Choroid plexus epithelial cell (primary cell): ENCODE results near the gene SAMD4A.

Experiments used
- DNase-seq: peaks from one replicate; pipeline ENCODE4 v3.0.0-alpha.2; 2010; ENCODE audit warnings: low read depth
- H3K4me3 ChIP-seq: 2 replicates; pipeline ENCODE4 v1.5.1; 2011; ENCODE audit warnings: low read depth, mild to moderate bottlenecking, control low read depth, low read length, moderate library complexity
- CTCF ChIP-seq: conservative IDR thresholded peaks from 2 replicates; pipeline ENCODE4 v1.5.1; 2011; ENCODE audit warnings: low read depth, mild to moderate bottlenecking, control low read depth, inconsistent platforms, low read length, moderate library complexity

SAMD4A gene

GRCh38 chr14:54712465-54713200, 145.7 kb downstream of the SAMD4A start:
- no peak overlapping the region for H3K4me3 ChIP-seq
- TF ChIP-seq CTCF: no peak
- DNase-seq: no peak

- TF ChIP-seq CTCF: no peak
- no peak overlapping the region for H3K4me3 ChIP-seq
- DNase-seq: no peak
These were observed 146.5 kb downstream of the SAMD4A start for GRCh38 chr14:54713379-54713778.

GRCh38 chr14:54715239-54715638, 148.3 kb downstream of the SAMD4A start:
- no peak overlapping the region for H3K4me3 ChIP-seq
- TF ChIP-seq CTCF: peak; percentile 48
- DNase-seq: peak; percentile 42

GRCh38 chr14:54715811-54716210, 148.9 kb downstream of the SAMD4A start:
- no peak for TF ChIP-seq CTCF
- no peak overlapping the region for H3K4me3 ChIP-seq
- no peak for DNase-seq

- no peak for TF ChIP-seq CTCF
- no peak overlapping the region for H3K4me3 ChIP-seq
- no peak for DNase-seq
These were observed 149.9 kb downstream of the SAMD4A start for GRCh38 chr14:54716862-54717261.

GRCh38 chr14:54718046-54718445, 151.1 kb downstream of the SAMD4A start:
- H3K4me3 ChIP-seq: no peak overlapping the region
- TF ChIP-seq CTCF: no peak
- DNase-seq: peak; percentile 78

GRCh38 chr14:54719406-54719805, 152.5 kb downstream of the SAMD4A start:
- no peak for TF ChIP-seq CTCF
- no peak for DNase-seq
- H3K4me3 ChIP-seq: no peak overlapping the region
